Ascending aorta (tissue), 2 donors: Measurements from ENCODE around the gene KRT75. TPM values are rescaled to one million over a fixed set of nuclear protein-coding genes. Genes with fewer than 3 reads are reported as not detected.

Source experiments
- DNase-seq, 2 donors: peaks; one replicate each; pipeline ENCODE4 v3.0.0-alpha.2; 2019; ENCODE audit warnings: low spot score in 2 of 2
- H3K27ac ChIP-seq, 2 donors: fragments of 200-600 bp; sonication (generic); one replicate each; pipeline ENCODE4 v1.5.1; 2016 to 2017; ENCODE audit warnings: mild to moderate bottlenecking in 1 of 2
- H3K27me3 ChIP-seq: fragments of 200-600 bp; sonication (generic); one replicate; pipeline ENCODE4 v1.5.1; 2017
- H3K36me3 ChIP-seq, 2 donors: fragments of 200-600 bp; sonication (generic); one replicate each; pipeline ENCODE4 v1.5.1; 2016
- H3K4me1 ChIP-seq, 2 donors: fragments of 200-600 bp; sonication (generic); one replicate each; pipeline ENCODE4 v1.5.1; 2016 to 2017; ENCODE audit warnings: mild to moderate bottlenecking in 1 of 2
- H3K4me3 ChIP-seq, 2 donors: fragments of 200-600 bp; sonication (generic); one replicate each; pipeline ENCODE4 v1.5.1; 2016 to 2017; ENCODE audit warnings: mild to moderate bottlenecking in 1 of 2
- H3K9me3 ChIP-seq, 2 donors: fragments of 200-600 bp; sonication (generic); one replicate each; pipeline ENCODE4 v1.5.1; 2016
- CTCF ChIP-seq, 3 experiments: fragments of 200-600 bp in 2 of 3; fragments of 450-650 bp in 1 of 3; sonication (generic) in 2 of 3; IDR thresholded peaks; one replicate each; pipeline ENCODE4 v1.5.1; 2016 to 2019; ENCODE audit warnings: antibody characterized with exemption in 3 of 3, mild to moderate bottlenecking in 1 of 3, moderate library complexity in 1 of 3
- intact Hi-C: fragments of 100-400 bp; cut with DNase I; formaldehyde crosslinking; loops from one replicate; pipeline ENCODE4 v1.15.1; 2023
- total RNA-seq: library from RNA; depleted of rRNA; stranded (reverse); fragments of >200 nt; gene quantifications from one replicate; pipeline ENCODE4 v1.1.0, GENCODE V29; 2016

KRT75 gene
- total RNA-seq, 1 donor from 2014 or later, result not detected

DNA sequence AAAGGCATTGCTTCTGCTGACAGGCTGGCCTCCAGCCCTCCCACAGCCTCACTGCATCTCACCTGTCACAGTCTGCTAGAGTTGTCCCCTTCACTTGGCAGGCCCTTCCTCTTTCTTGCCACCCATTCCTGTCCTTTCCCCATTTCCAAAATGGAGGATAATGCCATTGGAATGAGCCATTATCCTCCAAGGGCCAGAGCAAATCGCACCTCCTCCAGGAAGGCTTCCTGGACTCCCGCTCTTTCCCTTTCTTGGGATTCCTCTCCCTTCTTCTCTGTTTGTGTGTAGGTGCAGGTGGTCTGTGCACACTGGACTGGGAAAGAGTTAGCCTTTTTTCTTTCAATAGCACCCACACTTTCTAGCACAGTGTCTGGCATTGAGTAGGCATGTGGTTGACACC lies 31.8 kb downstream of the KRT75 start:
- Histone ChIP-seq H3K4me1 (no peaks in the 10 kb centered on the region), H3K27ac (no peak overlapping the region), H3K9me3 (no peaks in the 10 kb centered on the region), H3K27me3 (no peaks in the 10 kb centered on the region), H3K36me3 (no peaks in the 10 kb centered on the region), H3K4me3 (no peak overlapping the region)
- DNase-seq, result no peak
- TF ChIP-seq CTCF (IDR thresholded peaks at IDR 0.05), result no peak
- intact Hi-C loops, result no loop called here

GRCh38 chr12:52401926-52402325 lies 32.2 kb downstream of the KRT75 start:
- Histone ChIP-seq H3K9me3 (no peaks in the 10 kb centered on the region), H3K27me3 (no peaks in the 10 kb centered on the region), H3K27ac (no peak overlapping the region), H3K36me3 (no peaks in the 10 kb centered on the region), H3K4me1 (no peaks in the 10 kb centered on the region), H3K4me3 (no peak overlapping the region)
- intact Hi-C loops, result no loop called here
- no peak for TF ChIP-seq CTCF (IDR thresholded peaks at IDR 0.05)
- DNase-seq, result no peak

DNA sequence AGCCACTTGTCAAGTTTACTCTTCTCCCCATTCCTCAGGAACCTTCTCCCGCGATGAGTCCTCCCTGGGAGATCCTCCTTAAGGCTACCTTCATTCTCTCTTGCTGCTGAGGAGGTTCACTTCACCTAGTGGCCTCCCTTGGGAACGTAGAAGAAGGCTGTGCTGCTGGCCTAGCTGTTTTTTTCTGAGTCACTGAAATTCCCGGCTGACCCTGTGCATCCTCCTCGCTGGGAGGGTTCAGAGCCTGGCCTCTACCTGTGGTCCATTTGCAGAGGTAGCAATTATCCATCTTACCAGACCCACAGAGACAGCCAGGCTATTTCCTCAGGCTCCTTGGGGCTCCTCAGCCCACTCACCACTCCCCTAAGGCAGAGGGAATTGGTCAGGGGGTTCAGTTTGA lies 32.6 kb downstream of the KRT75 start:
- no peak for TF ChIP-seq CTCF (IDR thresholded peaks at IDR 0.05)
- H3K4me1 ChIP-seq, result no peaks in the 10 kb centered on the region
- no peaks in the 10 kb centered on the region for H3K27me3 ChIP-seq
- H3K27ac ChIP-seq, result no peak overlapping the region
- DNase-seq, result no peak
- no peaks in the 10 kb centered on the region for H3K9me3 ChIP-seq
- intact Hi-C loops, result no loop called here
- H3K4me3 ChIP-seq, result no peak overlapping the region
- H3K36me3 ChIP-seq, result no peaks in the 10 kb centered on the region

- DNase-seq, result no peak
These were observed 33.3 kb downstream of the KRT75 start for GRCh38 chr12:52400906-52401305.

GRCh38 chr12:52399756-52400155 lies 34.4 kb downstream of the KRT75 start:
- H3K27ac ChIP-seq, result no peak overlapping the region
- no peaks in the 10 kb centered on the region for H3K27me3 ChIP-seq
- no peaks in the 10 kb centered on the region for H3K4me1 ChIP-seq
- no peak overlapping the region for H3K4me3 ChIP-seq
- TF ChIP-seq CTCF (IDR thresholded peaks at IDR 0.05), result no peak
- no peak for DNase-seq
- H3K9me3 ChIP-seq, result no peaks in the 10 kb centered on the region
- no peaks in the 10 kb centered on the region for H3K36me3 ChIP-seq
- intact Hi-C loops, result no loop called here

More at GRCh38 chr12:52400906-52401305, 33.3 kb downstream of the KRT75 start:
- H3K4me1 ChIP-seq, result no peaks in the 10 kb centered on the region
- H3K9me3 ChIP-seq, result no peaks in the 10 kb centered on the region
- H3K4me3 ChIP-seq, result no peak overlapping the region
- no peak for TF ChIP-seq CTCF (IDR thresholded peaks at IDR 0.05)
- H3K27ac ChIP-seq, result no peak overlapping the region
- H3K36me3 ChIP-seq, result no peaks in the 10 kb centered on the region
- intact Hi-C loops, result no loop called here
- H3K27me3 ChIP-seq, result no peaks in the 10 kb centered on the region

DNA sequence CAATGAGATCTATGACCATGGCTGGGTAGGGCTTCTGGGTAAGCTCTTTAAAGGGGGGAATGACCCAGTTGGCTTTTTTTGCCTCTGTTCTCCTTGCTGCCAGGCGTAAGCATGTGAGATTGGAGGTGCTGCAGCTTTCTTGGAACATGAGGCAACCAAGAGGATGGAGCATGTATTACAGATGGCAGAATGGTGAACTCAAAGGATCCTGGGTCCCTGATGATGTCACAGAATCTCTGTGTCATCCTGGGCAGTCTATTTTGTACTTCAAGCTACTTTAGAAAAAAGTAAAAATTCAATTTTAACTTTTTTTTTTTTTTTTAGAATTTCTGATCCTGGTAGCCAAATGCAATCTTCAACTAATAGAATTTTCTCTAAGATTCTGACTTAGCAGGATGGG lies 36.0 kb downstream of the KRT75 start:
- H3K27me3 ChIP-seq, result no peaks in the 10 kb centered on the region
- no peaks in the 10 kb centered on the region for H3K9me3 ChIP-seq
- no peak overlapping the region for H3K27ac ChIP-seq
- DNase-seq, result no peak
- H3K4me1 ChIP-seq, result no peaks in the 10 kb centered on the region
- no peaks in the 10 kb centered on the region for H3K36me3 ChIP-seq
- intact Hi-C loops, result no loop called here
- H3K4me3 ChIP-seq, result no peak overlapping the region
- TF ChIP-seq CTCF (IDR thresholded peaks at IDR 0.05), result no peak
